UCSD-AML1 (cell line): ENCODE results near the gene GDF10.

Experiments used
- DNase-seq: peaks from one replicate; lab custom pipeline; 2025; ENCODE audit not compliant: unreplicated experiment; lab: John Stamatoyannopoulos, UW

Gene GDF10

GRCh38 chr10:47350671-47351640 lies 51.0 kb downstream of the GDF10 start:
- DNase-seq, result no peak

- DNase-seq, result no peak
These were observed 52.2 kb downstream of the GDF10 start for GRCh38 chr10:47351899-47352815.

DNA sequence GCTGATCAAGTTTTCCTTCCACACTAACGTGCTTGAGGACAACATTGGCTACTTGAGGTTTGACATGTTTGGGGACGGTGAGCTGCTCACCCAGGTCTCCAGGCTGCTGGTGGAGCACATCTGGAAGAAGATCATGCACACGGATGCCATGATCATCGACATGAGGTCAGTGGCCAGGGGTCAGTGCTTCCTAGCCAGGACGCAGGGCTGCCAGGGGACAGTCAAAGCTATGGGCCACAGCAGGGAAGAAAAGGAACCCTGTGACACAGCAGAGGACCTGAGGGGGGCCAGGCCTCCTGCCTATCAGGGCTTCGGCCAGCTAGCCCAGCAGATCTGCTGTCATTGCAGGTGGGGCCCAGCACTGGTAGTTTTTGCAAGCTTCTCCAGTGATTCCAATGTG lies 53.4 kb downstream of the GDF10 start:
- no peak for DNase-seq

- no peak for DNase-seq
These were observed 54.2 kb downstream of the GDF10 start for GRCh38 chr10:47354165-47354564.

- no peak for DNase-seq
These were observed 54.9 kb downstream of the GDF10 start for GRCh38 chr10:47354900-47355299.

DNA sequence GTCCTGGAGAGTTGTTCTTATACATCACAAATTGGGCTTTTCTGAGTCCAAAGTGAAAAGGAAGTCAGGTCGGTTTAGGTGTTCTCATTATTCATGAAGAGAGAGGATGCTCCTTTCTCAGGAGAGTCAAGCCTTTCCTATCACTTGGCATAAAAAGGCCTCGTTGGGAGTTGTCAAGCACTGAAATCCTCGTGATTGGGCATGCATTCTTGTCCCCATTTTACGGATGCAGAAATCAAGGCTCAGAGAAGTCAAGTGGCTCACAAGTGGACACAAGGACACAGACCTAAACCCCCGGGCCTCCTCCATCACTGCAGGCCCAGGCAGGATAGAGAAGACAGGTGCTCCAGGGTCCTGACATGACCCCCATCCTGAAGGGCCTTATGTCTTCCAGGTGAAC lies 56.7 kb downstream of the GDF10 start:
- no peak for DNase-seq

DNA sequence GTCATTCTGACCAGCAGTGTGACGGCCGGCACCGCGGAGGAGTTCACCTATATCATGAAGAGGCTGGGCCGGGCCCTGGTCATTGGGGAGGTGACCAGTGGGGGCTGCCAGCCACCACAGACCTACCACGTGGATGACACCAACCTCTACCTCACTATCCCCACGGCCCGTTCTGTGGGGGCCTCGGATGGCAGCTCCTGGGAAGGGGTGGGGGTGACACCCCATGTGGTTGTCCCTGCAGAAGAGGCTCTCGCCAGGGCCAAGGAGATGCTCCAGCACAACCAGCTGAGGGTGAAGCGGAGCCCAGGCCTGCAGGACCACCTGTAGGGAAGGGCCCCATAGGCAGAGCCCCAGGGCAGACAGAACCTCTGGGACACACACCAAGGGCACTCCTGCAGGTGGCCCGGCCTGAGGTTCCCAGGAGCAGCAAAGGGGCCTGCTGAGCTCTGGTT lies 57.2 kb downstream of the GDF10 start:
- DNase-seq, result no peak

DNA sequence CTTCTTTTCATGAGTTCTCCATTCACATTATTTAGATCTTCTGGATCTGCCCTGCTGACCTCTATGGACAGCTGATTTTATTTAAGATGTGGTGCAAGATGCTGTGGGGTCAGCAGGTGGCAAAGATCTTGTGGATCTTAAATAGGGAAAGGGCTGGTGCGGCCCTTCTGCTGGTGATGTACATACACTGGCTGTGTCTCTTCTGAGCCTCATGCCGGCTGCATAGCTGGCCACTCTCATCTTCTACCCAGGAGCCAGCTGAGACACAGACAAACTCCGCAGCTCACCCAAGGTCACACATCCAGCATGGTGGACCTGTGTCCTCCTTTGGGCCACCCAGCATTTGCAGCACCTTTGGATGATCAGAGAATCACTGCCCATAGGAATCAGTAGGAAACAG lies 57.9 kb downstream of the GDF10 start:
- no peak for DNase-seq

- no peak for DNase-seq
These were observed 58.5 kb downstream of the GDF10 start for GRCh38 chr10:47358457-47358856.

DNA sequence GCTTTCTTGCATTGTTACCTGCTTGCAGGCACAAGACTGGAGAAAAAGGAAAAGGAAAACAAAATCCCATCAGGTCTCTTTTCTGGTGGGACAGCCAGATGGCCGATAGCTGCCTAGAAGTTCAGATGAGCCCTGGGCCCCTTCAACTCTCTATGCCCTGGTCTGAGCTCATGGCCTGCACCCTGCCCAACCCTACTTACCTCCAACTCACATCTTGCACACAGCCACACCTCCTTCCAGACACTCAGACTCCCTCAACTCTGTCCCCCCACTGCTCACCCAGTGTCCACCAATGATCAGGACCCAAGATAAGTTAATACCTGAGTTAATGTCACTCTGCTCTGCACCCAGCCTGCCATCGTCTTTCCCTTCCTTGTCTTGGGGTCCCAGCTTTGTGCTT lies 59.1 kb downstream of the GDF10 start:
- DNase-seq, result no peak

DNA sequence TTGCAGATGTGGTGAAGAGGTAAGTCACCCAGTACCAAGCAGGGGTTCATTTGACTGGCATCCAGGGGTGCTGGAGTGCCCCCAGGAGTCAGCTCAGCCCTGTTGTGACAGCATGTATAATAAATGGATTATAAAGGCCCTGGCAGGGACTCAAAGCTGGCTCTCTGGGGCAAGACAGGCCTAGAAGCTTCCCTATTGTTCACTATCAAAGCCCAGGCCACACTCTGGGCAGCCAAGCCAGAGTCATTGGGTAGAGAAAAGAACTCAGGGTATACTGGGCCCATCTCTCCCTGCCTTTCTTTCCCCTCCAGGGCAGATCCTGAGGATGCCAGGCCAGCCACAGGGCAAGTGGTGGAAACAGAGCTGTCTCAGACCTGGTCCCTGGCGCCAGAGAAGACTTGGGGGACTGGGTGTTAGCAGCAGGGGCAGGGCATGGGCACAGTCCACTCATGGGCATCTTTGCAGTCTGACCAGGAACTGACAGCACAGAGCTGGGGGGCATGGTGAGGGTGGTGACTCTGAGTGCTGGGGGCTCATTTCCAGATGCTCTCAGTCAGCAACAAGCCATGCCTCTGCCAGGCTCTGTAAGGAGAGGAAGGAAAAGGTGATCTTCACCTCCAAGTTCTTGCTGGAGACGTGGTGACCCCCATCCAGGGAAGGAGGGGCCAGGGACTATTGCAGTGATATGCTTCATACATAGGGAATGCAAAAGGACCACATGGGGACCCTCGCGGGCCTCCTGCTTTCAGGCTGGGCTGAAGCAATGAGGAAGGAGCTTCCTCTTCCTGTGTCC lies 59.8 kb downstream of the GDF10 start:
- DNase-seq, result no peak

GRCh38 chr10:47360419-47361040 lies 60.5 kb downstream of the GDF10 start:
- no peak for DNase-seq

DNA sequence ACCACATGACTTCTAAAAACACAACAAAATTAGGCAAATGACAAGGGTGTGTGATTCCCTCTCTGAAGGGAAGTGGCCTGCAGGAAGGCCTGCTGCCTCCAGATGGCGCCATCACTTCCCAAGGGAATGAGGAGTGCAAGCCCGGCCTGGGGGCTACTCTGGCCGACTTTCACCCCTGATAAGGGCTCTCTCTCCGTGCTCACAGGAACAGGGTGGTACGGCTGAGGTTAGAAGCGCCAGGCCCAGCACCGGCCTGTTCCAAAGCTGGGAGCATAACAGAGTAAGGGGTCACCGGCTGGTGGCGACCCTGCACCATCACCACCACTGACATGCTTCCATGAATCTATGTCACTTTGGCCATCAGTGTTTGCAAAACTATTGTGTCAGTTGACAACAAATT lies 61.3 kb downstream of the GDF10 start:
- peak; percentile 30 for DNase-seq

GRCh38 chr10:47362199-47362598 lies 62.2 kb downstream of the GDF10 start:
- DNase-seq, result no peak
